22Rv1 (cell line): ENCODE results near the gene PDCD1LG2.

Experiments used
- CTCF ChIP-seq: fragments of 450-650 bp; IDR thresholded peaks from 2 replicates; pipeline ENCODE4 v1.5.1; 2017; ENCODE audit warnings: mild to moderate bottlenecking
- ZFX ChIP-seq: fragments of 450-650 bp; IDR thresholded peaks from 2 replicates; pipeline ENCODE4 v1.6.1; 2017; ENCODE audit warnings: antibody characterized with exemption, borderline replicate concordance

- no peak for TF ChIP-seq CTCF
- TF ChIP-seq ZFX, result no peak
These were observed 69.5 kb downstream of the PDCD1LG2 start for GRCh38 chr9:5579881-5580280.
